ENCODE measurements around the gene MME.
"Not testable (repeated sequence)": the region's sequence is repeated elsewhere in the genome, so short reads cannot be mapped to it uniquely, and the experiment has no call there.

Gene MME

GRCh38 chr3:155084567-155084966 is 4.4 kb downstream of the MME start:
- DNase-seq (ENCODE audit: low spot score): no peak

- no peak for DNase-seq (ENCODE audit: low spot score)
Measured at GRCh38 chr3:155086051-155086450, 5.9 kb downstream of the MME start.

- no peak for DNase-seq (ENCODE audit: low spot score)
Measured at GRCh38 chr3:155088706-155089345, 8.7 kb downstream of the MME start.

- no peak for DNase-seq (ENCODE audit: low spot score)
Measured at GRCh38 chr3:155089495-155089894, 9.4 kb downstream of the MME start.

GRCh38 chr3:155093261-155093660 is 13.1 kb downstream of the MME start:
- DNase-seq (ENCODE audit: low spot score): no peak

GRCh38 chr3:155096303-155097008 is 16.3 kb downstream of the MME start:
- no peak for DNase-seq (ENCODE audit: low spot score)

- DNase-seq (ENCODE audit: low spot score): no peak
Measured at GRCh38 chr3:155097009-155097349, 16.9 kb downstream of the MME start.

- peak; percentile 25 for DNase-seq (ENCODE audit: low spot score)
Measured at GRCh38 chr3:155101398-155101797, 21.3 kb downstream of the MME start.

- DNase-seq (ENCODE audit: low spot score): peak; percentile 22
Measured at GRCh38 chr3:155102329-155102728, 22.2 kb downstream of the MME start.

- no peak for DNase-seq (ENCODE audit: low spot score)
Measured at GRCh38 chr3:155103686-155104085, 23.6 kb downstream of the MME start.

GRCh38 chr3:155106119-155106518 is 26.0 kb downstream of the MME start:
- no peak for DNase-seq (ENCODE audit: low spot score)

GRCh38 chr3:155110022-155110421 is 29.9 kb downstream of the MME start:
- DNase-seq (ENCODE audit: low spot score): no peak

- no peak for DNase-seq (ENCODE audit: low spot score)
Measured at GRCh38 chr3:155110996-155111901, 31.1 kb downstream of the MME start.

GRCh38 chr3:155111971-155112370 is 31.9 kb downstream of the MME start:
- DNase-seq (ENCODE audit: low spot score): no peak

- no peak for DNase-seq (ENCODE audit: low spot score)
Measured at GRCh38 chr3:155112661-155113389, 32.7 kb downstream of the MME start.

- DNase-seq (ENCODE audit: low spot score): not testable (repeated sequence)
Measured at GRCh38 chr3:155124745-155125144, 44.6 kb downstream of the MME start.

GRCh38 chr3:155129396-155129795 is 49.3 kb downstream of the MME start:
- DNase-seq (ENCODE audit: low spot score): no peak

GRCh38 chr3:155130001-155130400 is 49.9 kb downstream of the MME start:
- peak; percentile 24 for DNase-seq (ENCODE audit: low spot score)

- DNase-seq (ENCODE audit: low spot score): no peak
Measured at GRCh38 chr3:155131104-155131503, 51.0 kb downstream of the MME start.

- DNase-seq (ENCODE audit: low spot score): not testable (repeated sequence)
Measured at GRCh38 chr3:155134311-155134710, 54.2 kb downstream of the MME start.

GRCh38 chr3:155135003-155135402 is 54.9 kb downstream of the MME start:
- no peak for DNase-seq (ENCODE audit: low spot score)

- no peak for DNase-seq (ENCODE audit: low spot score)
Measured at GRCh38 chr3:155138677-155139076, 58.6 kb downstream of the MME start.
